ENCODE data around the gene PHB1. TPM values are rescaled to one million over a fixed set of nuclear protein-coding genes. Genes with fewer than 3 reads are reported as not detected.

PHB1 gene
- total and polyA plus RNA-seq, 5 donors from 2014 or later = 47.8 to 160 (median 137) TPM

GRCh38 chr17:49382556-49382955 is 32.1 kb downstream of the PHB1 start:
- Histone ChIP-seq H3K4me1 (ENCODE audit: control insufficient read depth, insufficient read depth, low read length, poor library complexity, severe bottlenecking) (peaks cover 4% of the 10 kb centered on the region), H3K36me3 (ENCODE audit: control insufficient read depth, insufficient read depth, low read length) (no peaks in the 10 kb centered on the region), H3K27me3 (ENCODE audit: control insufficient read depth, insufficient read depth, low read length) (no peaks in the 10 kb centered on the region), H3K27ac (ENCODE audit: insufficient read depth, low read length, poor library complexity, severe bottlenecking) (no peak overlapping the region), H3K9me3 (ENCODE audit: control insufficient read depth in 2 of 2, low read length in 2 of 2) (no peaks in the 10 kb centered on the region), H3K4me3 (ENCODE audit: low read depth, low read length) (no peak overlapping the region)
- Mint-ChIP-seq H3K9me3 (peaks cover 0 to 2% (median 0%) of the 10 kb centered on the region in 7 donors), H3K4me1 (peaks cover 6 to 16% (median 11%) of the 10 kb centered on the region in 4 donors), H3K27me3 (no peaks in the 10 kb centered on the region), H3K27ac (peak overlapping the region in 1 of 3 donors; percentile 53), H3K36me3 (peaks cover 15% of the 10 kb centered on the region), H3K4me3 (no peak overlapping the region)
- ATAC-seq (ENCODE audit: low read depth in 2 of 2) = no peak
- DNase-seq = no peak

- Mint-ChIP-seq H3K4me1 (peaks cover 0 to 10% (median 6%) of the 10 kb centered on the region in 4 donors), H3K27me3 (no peaks in the 10 kb centered on the region), H3K4me3 (no peak overlapping the region), H3K36me3 (peaks cover 18% of the 10 kb centered on the region), H3K9me3 (peaks cover 0 to 2% (median 0%) of the 10 kb centered on the region in 7 donors), H3K27ac (peak overlapping the region in 1 of 3 donors; percentile 53)
- Histone ChIP-seq H3K27ac (ENCODE audit: insufficient read depth, low read length, poor library complexity, severe bottlenecking) (no peak overlapping the region), H3K27me3 (ENCODE audit: control insufficient read depth, insufficient read depth, low read length) (no peaks in the 10 kb centered on the region), H3K4me3 (ENCODE audit: low read depth, low read length) (no peak overlapping the region), H3K36me3 (ENCODE audit: control insufficient read depth, insufficient read depth, low read length) (no peaks in the 10 kb centered on the region), H3K9me3 (ENCODE audit: control insufficient read depth in 2 of 2, low read length in 2 of 2) (no peaks in the 10 kb centered on the region), H3K4me1 (ENCODE audit: control insufficient read depth, insufficient read depth, low read length, poor library complexity, severe bottlenecking) (no peaks in the 10 kb centered on the region)
- DNase-seq = no peak
- no peak for ATAC-seq (ENCODE audit: low read depth in 2 of 2)
Measured at GRCh38 chr17:49381793-49382192, 32.9 kb downstream of the PHB1 start.

DNA sequence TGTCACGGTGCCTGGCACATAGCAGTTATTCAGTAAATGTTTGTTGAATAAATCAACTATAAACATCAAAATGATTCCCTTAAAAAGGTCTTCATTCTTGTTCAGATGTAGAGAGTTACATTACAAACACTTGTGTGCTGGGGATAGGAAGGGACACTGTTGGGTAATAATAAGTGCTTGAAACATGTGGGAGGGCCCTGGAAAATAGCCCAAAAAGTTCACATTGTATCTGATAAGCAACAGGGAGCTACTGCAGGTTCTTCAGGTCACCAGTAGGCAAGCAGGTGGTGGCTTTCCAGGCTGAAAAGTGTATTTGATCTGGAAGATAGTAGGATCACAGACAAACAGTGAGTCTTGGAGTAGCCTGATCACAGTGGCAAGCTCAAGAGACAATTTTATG is 33.6 kb downstream of the PHB1 start:
- H3K4me3 ChIP-seq (ENCODE audit: low read depth, low read length) = no peak overlapping the region
- no peaks in the 10 kb centered on the region for H3K9me3 ChIP-seq (ENCODE audit: control insufficient read depth in 2 of 2, low read length in 2 of 2)
- ATAC-seq (ENCODE audit: low read depth in 2 of 2) = no peak
- H3K27ac Mint-ChIP-seq = peak overlapping the region; percentile 59 to 87 (median 69)
- no peaks in the 10 kb centered on the region for H3K36me3 ChIP-seq (ENCODE audit: control insufficient read depth, insufficient read depth, low read length)
- peaks cover 0 to 8% (median 5%) of the 10 kb centered on the region in 4 donors for H3K4me1 Mint-ChIP-seq
- no peaks in the 10 kb centered on the region for H3K4me1 ChIP-seq (ENCODE audit: control insufficient read depth, insufficient read depth, low read length, poor library complexity, severe bottlenecking)
- H3K27me3 ChIP-seq (ENCODE audit: control insufficient read depth, insufficient read depth, low read length) = no peaks in the 10 kb centered on the region
- H3K4me3 Mint-ChIP-seq = no peak overlapping the region
- H3K9me3 Mint-ChIP-seq = peaks cover 0 to 2% (median 0%) of the 10 kb centered on the region in 7 donors
- no peaks in the 10 kb centered on the region for H3K27me3 Mint-ChIP-seq
- H3K36me3 Mint-ChIP-seq = peaks cover 21% of the 10 kb centered on the region
- no peak overlapping the region for H3K27ac ChIP-seq (ENCODE audit: insufficient read depth, low read length, poor library complexity, severe bottlenecking)
- no peak for DNase-seq

- ATAC-seq (ENCODE audit: low read depth in 2 of 2) (no peak), DNase-seq (no peak)
- Histone ChIP-seq H3K9me3 (ENCODE audit: control insufficient read depth in 2 of 2, low read length in 2 of 2) (no peaks in the 10 kb centered on the region), H3K27ac (ENCODE audit: insufficient read depth, low read length, poor library complexity, severe bottlenecking) (no peak overlapping the region), H3K27me3 (ENCODE audit: control insufficient read depth, insufficient read depth, low read length) (no peaks in the 10 kb centered on the region), H3K4me3 (ENCODE audit: low read depth, low read length) (no peak overlapping the region), H3K4me1 (ENCODE audit: control insufficient read depth, insufficient read depth, low read length, poor library complexity, severe bottlenecking) (no peaks in the 10 kb centered on the region), H3K36me3 (ENCODE audit: control insufficient read depth, insufficient read depth, low read length) (no peaks in the 10 kb centered on the region)
- Mint-ChIP-seq H3K4me3 (no peak overlapping the region), H3K27ac (no peak overlapping the region), H3K36me3 (peaks cover 21% of the 10 kb centered on the region), H3K4me1 (peaks cover 0 to 8% (median 4%) of the 10 kb centered on the region in 4 donors), H3K27me3 (no peaks in the 10 kb centered on the region), H3K9me3 (peaks cover 0 to 2% (median 0%) of the 10 kb centered on the region in 7 donors)
Measured at GRCh38 chr17:49379926-49380325, 34.8 kb downstream of the PHB1 start.

DNA sequence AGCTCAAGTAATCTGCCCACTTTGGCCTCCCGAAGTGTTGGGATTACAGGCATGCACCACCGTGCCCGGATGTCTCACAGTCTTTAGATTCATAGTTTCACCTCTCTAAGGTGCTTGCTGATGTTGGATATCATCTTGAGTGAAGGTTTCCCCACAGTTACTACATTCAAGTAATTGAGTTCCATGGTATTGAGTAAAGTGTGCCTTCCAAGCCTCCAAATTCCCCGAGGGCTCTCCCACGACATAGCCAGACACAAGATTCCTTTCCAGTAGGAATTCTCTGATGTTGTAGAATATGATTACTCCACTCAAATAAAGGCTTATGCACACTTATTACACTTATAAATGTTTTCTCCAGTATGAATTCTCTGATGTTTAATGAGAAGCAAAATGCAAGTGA is 36.4 kb downstream of the PHB1 start:
- no peak overlapping the region for H3K4me3 ChIP-seq (ENCODE audit: low read depth, low read length)
- no peak overlapping the region for H3K27ac ChIP-seq (ENCODE audit: insufficient read depth, low read length, poor library complexity, severe bottlenecking)
- peaks cover 26% of the 10 kb centered on the region for H3K36me3 Mint-ChIP-seq
- no peaks in the 10 kb centered on the region for H3K9me3 ChIP-seq (ENCODE audit: control insufficient read depth in 2 of 2, low read length in 2 of 2)
- no peaks in the 10 kb centered on the region for H3K27me3 Mint-ChIP-seq
- ATAC-seq (ENCODE audit: low read depth in 2 of 2) = no peak
- no peak overlapping the region for H3K4me3 Mint-ChIP-seq
- H3K9me3 Mint-ChIP-seq = no peaks in the 10 kb centered on the region
- no peaks in the 10 kb centered on the region for H3K27me3 ChIP-seq (ENCODE audit: control insufficient read depth, insufficient read depth, low read length)
- DNase-seq = no peak
- no peaks in the 10 kb centered on the region for H3K36me3 ChIP-seq (ENCODE audit: control insufficient read depth, insufficient read depth, low read length)
- peaks cover 0 to 6% (median 4%) of the 10 kb centered on the region in 4 donors for H3K4me1 Mint-ChIP-seq
- H3K4me1 ChIP-seq (ENCODE audit: control insufficient read depth, insufficient read depth, low read length, poor library complexity, severe bottlenecking) = no peaks in the 10 kb centered on the region
- H3K27ac Mint-ChIP-seq = peak overlapping the region in 1 of 3 donors; percentile 72

- DNase-seq (no peak), ATAC-seq (ENCODE audit: low read depth in 2 of 2) (no peak)
- no peak overlapping the region for H3K4me3 Mint-ChIP-seq
- Histone ChIP-seq H3K36me3 (ENCODE audit: control insufficient read depth, insufficient read depth, low read length) (no peaks in the 10 kb centered on the region), H3K27me3 (ENCODE audit: control insufficient read depth, insufficient read depth, low read length) (no peaks in the 10 kb centered on the region), H3K27ac (ENCODE audit: insufficient read depth, low read length, poor library complexity, severe bottlenecking) (no peak overlapping the region), H3K4me1 (ENCODE audit: control insufficient read depth, insufficient read depth, low read length, poor library complexity, severe bottlenecking) (no peaks in the 10 kb centered on the region), H3K9me3 (ENCODE audit: control insufficient read depth in 2 of 2, low read length in 2 of 2) (no peaks in the 10 kb centered on the region), H3K4me3 (ENCODE audit: low read depth, low read length) (no peak overlapping the region)
- no peaks in the 10 kb centered on the region for H3K9me3 Mint-ChIP-seq
- H3K27me3 Mint-ChIP-seq = no peaks in the 10 kb centered on the region
- peaks cover 0 to 6% (median 2%) of the 10 kb centered on the region in 4 donors for H3K4me1 Mint-ChIP-seq
- H3K36me3 Mint-ChIP-seq = peaks cover 23% of the 10 kb centered on the region
- H3K27ac Mint-ChIP-seq = no peak overlapping the region
Measured at GRCh38 chr17:49375544-49375943, 39.1 kb downstream of the PHB1 start.

- Histone ChIP-seq H3K27ac (ENCODE audit: insufficient read depth, low read length, poor library complexity, severe bottlenecking) (no peak overlapping the region), H3K9me3 (ENCODE audit: control insufficient read depth in 2 of 2, low read length in 2 of 2) (no peaks in the 10 kb centered on the region), H3K4me3 (ENCODE audit: low read depth, low read length) (no peak overlapping the region), H3K36me3 (ENCODE audit: control insufficient read depth, insufficient read depth, low read length) (no peaks in the 10 kb centered on the region), H3K27me3 (ENCODE audit: control insufficient read depth, insufficient read depth, low read length) (no peaks in the 10 kb centered on the region), H3K4me1 (ENCODE audit: control insufficient read depth, insufficient read depth, low read length, poor library complexity, severe bottlenecking) (no peaks in the 10 kb centered on the region)
- H3K27me3 Mint-ChIP-seq = no peaks in the 10 kb centered on the region
- no peak overlapping the region for H3K4me3 Mint-ChIP-seq
- DNase-seq (no peak), ATAC-seq (ENCODE audit: low read depth in 2 of 2) (no peak)
- no peaks in the 10 kb centered on the region for H3K9me3 Mint-ChIP-seq
- H3K4me1 Mint-ChIP-seq = peaks cover 0 to 5% (median 2%) of the 10 kb centered on the region in 4 donors
- peaks cover 11% of the 10 kb centered on the region for H3K36me3 Mint-ChIP-seq
- H3K27ac Mint-ChIP-seq = no peak overlapping the region
Measured at GRCh38 chr17:49373115-49373514, 41.6 kb downstream of the PHB1 start.

DNA sequence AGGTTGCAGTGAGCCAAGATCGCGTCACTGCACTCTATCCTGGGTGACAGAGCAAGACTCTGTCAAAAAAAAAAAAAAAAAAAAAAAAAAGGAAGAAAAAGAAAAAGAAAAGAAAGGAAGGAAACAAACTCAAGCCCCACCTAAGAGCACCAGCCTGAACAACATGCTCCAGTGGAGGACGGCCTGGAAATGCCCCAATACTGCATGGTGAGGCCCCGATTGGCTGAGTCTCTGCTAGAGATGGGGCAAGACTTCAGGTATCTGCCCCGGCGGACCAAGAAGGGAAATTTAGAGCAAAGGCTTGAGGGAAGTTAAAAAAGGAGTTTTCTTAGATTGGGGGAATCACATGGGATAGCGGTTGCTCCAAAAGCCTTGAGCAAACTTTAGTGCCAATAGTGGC is 42.3 kb downstream of the PHB1 start:
- H3K9me3 ChIP-seq (ENCODE audit: control insufficient read depth in 2 of 2, low read length in 2 of 2) = no peaks in the 10 kb centered on the region
- no peak overlapping the region for H3K4me3 ChIP-seq (ENCODE audit: low read depth, low read length)
- peaks cover 0 to 6% (median 2%) of the 10 kb centered on the region in 4 donors for H3K4me1 Mint-ChIP-seq
- H3K36me3 ChIP-seq (ENCODE audit: control insufficient read depth, insufficient read depth, low read length) = no peaks in the 10 kb centered on the region
- no peak overlapping the region for H3K27ac Mint-ChIP-seq
- H3K27me3 Mint-ChIP-seq = no peaks in the 10 kb centered on the region
- no peak for DNase-seq
- peaks cover 0 to under 1% (median 0%) of the 10 kb centered on the region in 7 donors for H3K9me3 Mint-ChIP-seq
- H3K27me3 ChIP-seq (ENCODE audit: control insufficient read depth, insufficient read depth, low read length) = no peaks in the 10 kb centered on the region
- no peak overlapping the region for H3K4me3 Mint-ChIP-seq
- H3K27ac ChIP-seq (ENCODE audit: insufficient read depth, low read length, poor library complexity, severe bottlenecking) = no peak overlapping the region
- ATAC-seq (ENCODE audit: low read depth in 2 of 2) = no peak
- H3K4me1 ChIP-seq (ENCODE audit: control insufficient read depth, insufficient read depth, low read length, poor library complexity, severe bottlenecking) = no peaks in the 10 kb centered on the region
- H3K36me3 Mint-ChIP-seq = peaks cover 11% of the 10 kb centered on the region
